ENCODE results near the gene ST14.

ST14 gene

GRCh38 chr11:130148796-130149326, 10.7 kb upstream of the ST14 start:
- no peaks in the 10 kb centered on the region for H3K27me3 ChIP-seq (ENCODE audit: control insufficient read depth, insufficient read depth, low read length, poor library complexity, severe bottlenecking)
- H3K9me3 ChIP-seq (ENCODE audit: control insufficient read depth, low read length), result no peaks in the 10 kb centered on the region
- no peak overlapping the region for H3K4me3 ChIP-seq (ENCODE audit: insufficient read depth, low read depth, low read length)
- H3K36me3 ChIP-seq (ENCODE audit: control insufficient read depth, insufficient read depth, low read length), result no peaks in the 10 kb centered on the region
- 94 to 98% methylated on average over 12 of the region's 12 CpGs for WGBS, 2 experiments
- H3K27ac ChIP-seq (ENCODE audit: insufficient read depth, low read depth, low read length, poor library complexity, severe bottlenecking), result no peak overlapping the region
- peaks cover 2% of the 10 kb centered on the region for H3K4me1 ChIP-seq (ENCODE audit: control insufficient read depth, insufficient read depth, low read length)

- 93 to 96% methylated on average over 7 of the region's 7 CpGs for WGBS, 2 experiments
- Histone ChIP-seq H3K27me3 (ENCODE audit: control insufficient read depth, insufficient read depth, low read length, poor library complexity, severe bottlenecking) (no peaks in the 10 kb centered on the region), H3K9me3 (ENCODE audit: control insufficient read depth, low read length) (no peaks in the 10 kb centered on the region), H3K4me1 (ENCODE audit: control insufficient read depth, insufficient read depth, low read length) (no peaks in the 10 kb centered on the region), H3K4me3 (ENCODE audit: insufficient read depth, low read depth, low read length) (no peak overlapping the region), H3K27ac (ENCODE audit: insufficient read depth, low read depth, low read length, poor library complexity, severe bottlenecking) (no peak overlapping the region), H3K36me3 (ENCODE audit: control insufficient read depth, insufficient read depth, low read length) (no peaks in the 10 kb centered on the region)
Observed at GRCh38 chr11:130150790-130151189, 8.8 kb upstream of the ST14 start.

GRCh38 chr11:130151196-130151595, 8.4 kb upstream of the ST14 start:
- Histone ChIP-seq H3K36me3 (ENCODE audit: control insufficient read depth, insufficient read depth, low read length) (no peaks in the 10 kb centered on the region), H3K4me3 (ENCODE audit: insufficient read depth, low read depth, low read length) (no peak overlapping the region), H3K4me1 (ENCODE audit: control insufficient read depth, insufficient read depth, low read length) (no peaks in the 10 kb centered on the region), H3K27ac (ENCODE audit: insufficient read depth, low read depth, low read length, poor library complexity, severe bottlenecking) (no peak overlapping the region), H3K27me3 (ENCODE audit: control insufficient read depth, insufficient read depth, low read length, poor library complexity, severe bottlenecking) (no peaks in the 10 kb centered on the region), H3K9me3 (ENCODE audit: control insufficient read depth, low read length) (no peaks in the 10 kb centered on the region)
- whole genome bisulfite sequencing, 2 experiments, result 78 to 88% methylated on average over 1 of the region's 1 CpG

GRCh38 chr11:130156108-130157022, 3.2 kb upstream of the ST14 start:
- H3K4me3 ChIP-seq (ENCODE audit: insufficient read depth, low read depth, low read length), result no peak overlapping the region
- H3K4me1 ChIP-seq (ENCODE audit: control insufficient read depth, insufficient read depth, low read length), result no peaks in the 10 kb centered on the region
- H3K36me3 ChIP-seq (ENCODE audit: control insufficient read depth, insufficient read depth, low read length), result no peaks in the 10 kb centered on the region
- H3K9me3 ChIP-seq (ENCODE audit: control insufficient read depth, low read length), result no peaks in the 10 kb centered on the region
- H3K27me3 ChIP-seq (ENCODE audit: control insufficient read depth, insufficient read depth, low read length, poor library complexity, severe bottlenecking), result peaks cover 40% of the 10 kb centered on the region
- no peak overlapping the region for H3K27ac ChIP-seq (ENCODE audit: insufficient read depth, low read depth, low read length, poor library complexity, severe bottlenecking)
- WGBS, 2 experiments, result 89 to 90% methylated on average over 11 of the region's 11 CpGs

GRCh38 chr11:130157101-130157500, 2.5 kb upstream of the ST14 start:
- Histone ChIP-seq H3K36me3 (ENCODE audit: control insufficient read depth, insufficient read depth, low read length) (no peaks in the 10 kb centered on the region), H3K27me3 (ENCODE audit: control insufficient read depth, insufficient read depth, low read length, poor library complexity, severe bottlenecking) (peaks cover 47% of the 10 kb centered on the region), H3K27ac (ENCODE audit: insufficient read depth, low read depth, low read length, poor library complexity, severe bottlenecking) (no peak overlapping the region), H3K4me1 (ENCODE audit: control insufficient read depth, insufficient read depth, low read length) (no peaks in the 10 kb centered on the region), H3K4me3 (ENCODE audit: insufficient read depth, low read depth, low read length) (no peak overlapping the region), H3K9me3 (ENCODE audit: control insufficient read depth, low read length) (no peaks in the 10 kb centered on the region)
- 86 to 95% methylated on average over 8 of the region's 8 CpGs for WGBS, 2 experiments

GRCh38 chr11:130157840-130158239, 1.7 kb upstream of the ST14 start:
- Histone ChIP-seq H3K27me3 (ENCODE audit: control insufficient read depth, insufficient read depth, low read length, poor library complexity, severe bottlenecking) (peaks cover 52% of the 10 kb centered on the region), H3K27ac (ENCODE audit: insufficient read depth, low read depth, low read length, poor library complexity, severe bottlenecking) (no peak overlapping the region), H3K4me3 (ENCODE audit: insufficient read depth, low read depth, low read length) (no peak overlapping the region), H3K9me3 (ENCODE audit: control insufficient read depth, low read length) (no peaks in the 10 kb centered on the region), H3K36me3 (ENCODE audit: control insufficient read depth, insufficient read depth, low read length) (no peaks in the 10 kb centered on the region), H3K4me1 (ENCODE audit: control insufficient read depth, insufficient read depth, low read length) (no peaks in the 10 kb centered on the region)
- whole genome bisulfite sequencing, 2 experiments, result 92 to 96% methylated on average over 3 of the region's 3 CpGs

- H3K27me3 ChIP-seq (ENCODE audit: control insufficient read depth, insufficient read depth, low read length, poor library complexity, severe bottlenecking), result peaks cover 52% of the 10 kb centered on the region
- H3K36me3 ChIP-seq (ENCODE audit: control insufficient read depth, insufficient read depth, low read length), result no peaks in the 10 kb centered on the region
- H3K4me1 ChIP-seq (ENCODE audit: control insufficient read depth, insufficient read depth, low read length), result no peaks in the 10 kb centered on the region
- H3K9me3 ChIP-seq (ENCODE audit: control insufficient read depth, low read length), result no peaks in the 10 kb centered on the region
- H3K4me3 ChIP-seq (ENCODE audit: insufficient read depth, low read depth, low read length), result no peak overlapping the region
- 88 to 89% methylated on average over 14 of the region's 14 CpGs for WGBS, 2 experiments
- H3K27ac ChIP-seq (ENCODE audit: insufficient read depth, low read depth, low read length, poor library complexity, severe bottlenecking), result no peak overlapping the region
Observed at GRCh38 chr11:130159139-130159538, 443 bp upstream of the ST14 start.

GRCh38 chr11:130160498-130161155, 1.0 kb downstream of the ST14 start:
- Histone ChIP-seq H3K4me1 (ENCODE audit: control insufficient read depth, insufficient read depth, low read length) (no peaks in the 10 kb centered on the region), H3K4me3 (ENCODE audit: insufficient read depth, low read depth, low read length) (no peak overlapping the region), H3K36me3 (ENCODE audit: control insufficient read depth, insufficient read depth, low read length) (no peaks in the 10 kb centered on the region), H3K27me3 (ENCODE audit: control insufficient read depth, insufficient read depth, low read length, poor library complexity, severe bottlenecking) (peaks cover 52% of the 10 kb centered on the region), H3K9me3 (ENCODE audit: control insufficient read depth, low read length) (no peaks in the 10 kb centered on the region), H3K27ac (ENCODE audit: insufficient read depth, low read depth, low read length, poor library complexity, severe bottlenecking) (no peak overlapping the region)
- WGBS, 2 experiments, result 62 to 70% methylated on average over 19 of the region's 19 CpGs

GRCh38 chr11:130161441-130162145, 2.0 kb downstream of the ST14 start:
- no peaks in the 10 kb centered on the region for H3K4me1 ChIP-seq (ENCODE audit: control insufficient read depth, insufficient read depth, low read length)
- H3K9me3 ChIP-seq (ENCODE audit: control insufficient read depth, low read length), result no peaks in the 10 kb centered on the region
- no peaks in the 10 kb centered on the region for H3K36me3 ChIP-seq (ENCODE audit: control insufficient read depth, insufficient read depth, low read length)
- H3K27me3 ChIP-seq (ENCODE audit: control insufficient read depth, insufficient read depth, low read length, poor library complexity, severe bottlenecking), result peaks cover 52% of the 10 kb centered on the region
- H3K27ac ChIP-seq (ENCODE audit: insufficient read depth, low read depth, low read length, poor library complexity, severe bottlenecking), result no peak overlapping the region
- H3K4me3 ChIP-seq (ENCODE audit: insufficient read depth, low read depth, low read length), result no peak overlapping the region
- 83 to 87% methylated on average over 10 to 11 of the region's 11 CpGs for WGBS, 2 experiments

- no peaks in the 10 kb centered on the region for H3K36me3 ChIP-seq (ENCODE audit: control insufficient read depth, insufficient read depth, low read length)
- no peak overlapping the region for H3K27ac ChIP-seq (ENCODE audit: insufficient read depth, low read depth, low read length, poor library complexity, severe bottlenecking)
- WGBS, 2 experiments, result 90 to 91% methylated on average over 5 of the region's 5 CpGs
- peaks cover 49% of the 10 kb centered on the region for H3K27me3 ChIP-seq (ENCODE audit: control insufficient read depth, insufficient read depth, low read length, poor library complexity, severe bottlenecking)
- H3K4me3 ChIP-seq (ENCODE audit: insufficient read depth, low read depth, low read length), result no peak overlapping the region
- no peaks in the 10 kb centered on the region for H3K9me3 ChIP-seq (ENCODE audit: control insufficient read depth, low read length)
- no peaks in the 10 kb centered on the region for H3K4me1 ChIP-seq (ENCODE audit: control insufficient read depth, insufficient read depth, low read length)
Observed at GRCh38 chr11:130162733-130163132, 3.2 kb downstream of the ST14 start.

Measured in ectodermal cell (in vitro differentiated cells).